Uterus (tissue), 4 donors: ENCODE results near the gene DCT. TPM values are rescaled to one million over a fixed set of nuclear protein-coding genes. Genes with fewer than 3 reads are reported as not detected.

Experiments
- DNase-seq, 2 donors: peaks; one replicate each; pipeline ENCODE4 v3.0.0-alpha.2; 2019 to 2020
- H3K27ac ChIP-seq, 2 donors: fragments of 200-600 bp; sonication (generic); 1 replicate in 1 of 2; 2 replicates in 1 of 2; pipeline ENCODE4 v1.5.1; 2016 to 2018
- H3K27me3 ChIP-seq, 2 donors: fragments of 200-600 bp; sonication (generic); one replicate each; pipeline ENCODE4 v1.5.1; 2018 to 2019; ENCODE audit warnings: control low read depth in 1 of 2
- H3K36me3 ChIP-seq, 2 donors: fragments of 200-600 bp; sonication (generic); one replicate each; pipeline ENCODE4 v1.5.1; 2019; ENCODE audit warnings: control low read depth in 1 of 2
- H3K4me1 ChIP-seq, 2 donors: fragments of 200-600 bp; sonication (generic); one replicate each; pipeline ENCODE4 v1.5.1; 2018 to 2019; ENCODE audit warnings: control low read depth in 1 of 2
- H3K4me3 ChIP-seq, 2 donors: fragments of 200-600 bp; sonication (generic); 1 replicate in 1 of 2; 2 replicates in 1 of 2; pipeline ENCODE4 v1.5.1; 2018 to 2019; ENCODE audit warnings: mild to moderate bottlenecking in 1 of 2
- H3K9me3 ChIP-seq, 2 donors: fragments of 200-600 bp; sonication (generic); one replicate each; pipeline ENCODE4 v1.5.1; 2019; ENCODE audit warnings: control low read depth in 1 of 2
- POLR2A ChIP-seq, 2 donors: fragments of 450-650 bp; IDR thresholded peaks; one replicate each; pipeline ENCODE4 v1.6.1; 2016; ENCODE audit warnings: antibody characterized with exemption in 2 of 2, mild to moderate bottlenecking in 1 of 2, moderate library complexity in 1 of 2
- intact Hi-C: fragments of 100-400 bp; cut with DNase I; formaldehyde crosslinking; loops from one replicate; pipeline ENCODE4 v1.15.1; 2023; ENCODE audit warnings: low total_unique reads
- total RNA-seq, 4 donors: library from RNA; depleted of rRNA in 3 of 4; stranded (reverse); fragments of >200 nt in 3 of 4; gene quantifications; one replicate each; pipeline versions ENCODE4 v1.1.0 to v1.2.4, GENCODE V29; 2014 to 2023
- TF ChIP-seq, protein P1 (sequence below), 4 experiments: fragments of 200-600 bp in 2 of 4; fragments of 450-650 bp in 2 of 4; sonication (generic) in 2 of 4; IDR thresholded peaks; one replicate each; pipeline ENCODE4 v1.5.1; 2016 to 2019; ENCODE audit warnings: antibody characterized with exemption in 4 of 4, mild to moderate bottlenecking in 2 of 4, moderate library complexity in 1 of 4
- donor health status: DM: yes; HTN: yes; CAD: no.

Gene DCT
- total RNA-seq, 4 donors from 2014 or later, result 0.76 to 0.91 (median 0.88) TPM; not detected in 1

GRCh38 chr13:94415500-94416237 lies 63.8 kb downstream of the DCT start:
- Histone ChIP-seq H3K27me3 (no peaks in the 10 kb centered on the region), H3K27ac (no peak overlapping the region), H3K36me3 (no peaks in the 10 kb centered on the region), H3K4me1 (no peaks in the 10 kb centered on the region), H3K9me3 (no peaks in the 10 kb centered on the region), H3K4me3 (no peak overlapping the region)
- intact Hi-C loops, result no loop called here
- TF ChIP-seq, protein P1, sequence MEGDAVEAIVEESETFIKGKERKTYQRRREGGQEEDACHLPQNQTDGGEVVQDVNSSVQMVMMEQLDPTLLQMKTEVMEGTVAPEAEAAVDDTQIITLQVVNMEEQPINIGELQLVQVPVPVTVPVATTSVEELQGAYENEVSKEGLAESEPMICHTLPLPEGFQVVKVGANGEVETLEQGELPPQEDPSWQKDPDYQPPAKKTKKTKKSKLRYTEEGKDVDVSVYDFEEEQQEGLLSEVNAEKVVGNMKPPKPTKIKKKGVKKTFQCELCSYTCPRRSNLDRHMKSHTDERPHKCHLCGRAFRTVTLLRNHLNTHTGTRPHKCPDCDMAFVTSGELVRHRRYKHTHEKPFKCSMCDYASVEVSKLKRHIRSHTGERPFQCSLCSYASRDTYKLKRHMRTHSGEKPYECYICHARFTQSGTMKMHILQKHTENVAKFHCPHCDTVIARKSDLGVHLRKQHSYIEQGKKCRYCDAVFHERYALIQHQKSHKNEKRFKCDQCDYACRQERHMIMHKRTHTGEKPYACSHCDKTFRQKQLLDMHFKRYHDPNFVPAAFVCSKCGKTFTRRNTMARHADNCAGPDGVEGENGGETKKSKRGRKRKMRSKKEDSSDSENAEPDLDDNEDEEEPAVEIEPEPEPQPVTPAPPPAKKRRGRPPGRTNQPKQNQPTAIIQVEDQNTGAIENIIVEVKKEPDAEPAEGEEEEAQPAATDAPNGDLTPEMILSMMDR (IDR thresholded peaks at IDR 0.05), result no peak
- TF ChIP-seq POLR2A (IDR thresholded peaks at IDR 0.05), result no peak
- no peak for DNase-seq

DNA sequence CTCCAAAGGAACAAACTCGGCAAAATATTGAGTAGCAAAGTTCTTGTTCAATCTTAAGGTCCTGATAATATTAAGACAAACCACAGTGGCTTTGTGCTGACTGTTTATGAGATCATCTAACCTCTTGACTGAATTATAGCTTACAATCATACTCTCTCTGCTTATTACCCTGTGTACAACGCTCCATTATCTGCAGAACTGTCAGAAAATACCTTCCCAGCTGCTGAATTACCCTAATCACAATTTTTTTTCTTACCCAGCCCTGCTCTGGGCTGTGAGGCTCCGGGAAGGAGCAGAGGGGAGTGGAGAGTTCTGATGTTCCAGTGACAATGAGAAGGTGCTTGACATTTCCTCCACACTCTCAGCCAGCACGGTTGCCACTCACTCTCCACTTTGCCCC lies 64.8 kb downstream of the DCT start:
- TF ChIP-seq POLR2A (IDR thresholded peaks at IDR 0.05), result no peak
- TF ChIP-seq, protein P1 (IDR thresholded peaks at IDR 0.05), result no peak
- no peak overlapping the region for H3K4me3 ChIP-seq
- DNase-seq, result no peak
- no peaks in the 10 kb centered on the region for H3K27me3 ChIP-seq
- no peaks in the 10 kb centered on the region for H3K36me3 ChIP-seq
- H3K9me3 ChIP-seq, result no peaks in the 10 kb centered on the region
- intact Hi-C loops, result no loop called here
- no peak overlapping the region for H3K27ac ChIP-seq
- no peaks in the 10 kb centered on the region for H3K4me1 ChIP-seq

DNA sequence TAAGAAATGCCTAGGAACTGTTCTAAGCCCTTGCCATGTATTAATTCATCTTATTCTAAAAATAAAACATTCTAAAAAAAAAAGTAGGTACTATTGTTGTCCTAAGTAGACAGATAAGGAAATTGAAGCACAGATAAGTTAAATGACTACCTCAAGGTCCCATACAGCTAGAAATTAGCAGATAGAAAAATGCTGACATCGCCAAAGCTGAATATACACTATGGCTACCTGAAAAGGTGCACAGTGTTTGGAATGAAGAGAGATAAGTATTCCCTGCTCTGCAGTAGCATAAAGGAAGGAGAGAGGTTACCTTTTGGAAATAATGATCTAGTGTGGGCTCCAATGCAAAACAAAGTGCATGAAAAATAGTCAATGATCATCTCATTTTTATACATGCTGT lies 65.3 kb downstream of the DCT start:
- intact Hi-C loops, result no loop called here
- Histone ChIP-seq H3K4me1 (no peaks in the 10 kb centered on the region), H3K9me3 (no peaks in the 10 kb centered on the region), H3K27ac (no peak overlapping the region), H3K27me3 (no peaks in the 10 kb centered on the region), H3K36me3 (no peaks in the 10 kb centered on the region), H3K4me3 (no peak overlapping the region)
- no peak for DNase-seq
- TF ChIP-seq POLR2A (IDR thresholded peaks at IDR 0.05), result no peak
- TF ChIP-seq, protein P1 (IDR thresholded peaks at IDR 0.05), result no peak

DNA sequence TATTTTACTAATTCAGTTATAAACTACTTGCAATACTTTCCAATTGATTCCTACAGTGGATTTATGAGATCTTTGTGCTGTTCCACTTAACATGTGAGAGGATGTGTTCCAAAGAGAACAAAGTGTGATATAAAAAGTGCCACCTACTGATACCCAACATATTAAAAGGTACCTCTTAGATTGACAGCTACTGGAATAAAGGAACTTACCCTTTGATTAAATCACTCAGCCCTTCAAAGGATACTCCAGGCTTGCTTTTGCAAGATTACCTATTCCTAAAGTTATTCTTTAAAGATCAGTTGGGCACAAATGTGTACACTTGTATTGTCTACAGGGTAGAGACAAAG lies 65.9 kb downstream of the DCT start:
- Histone ChIP-seq H3K27me3 (no peaks in the 10 kb centered on the region), H3K4me3 (no peak overlapping the region), H3K27ac (no peak overlapping the region), H3K9me3 (no peaks in the 10 kb centered on the region), H3K36me3 (no peaks in the 10 kb centered on the region), H3K4me1 (no peaks in the 10 kb centered on the region)
- TF ChIP-seq, protein P1 (IDR thresholded peaks at IDR 0.05), result no peak
- no peak for TF ChIP-seq POLR2A (IDR thresholded peaks at IDR 0.05)
- DNase-seq, result no peak
- intact Hi-C loops, result no loop called here

DNA sequence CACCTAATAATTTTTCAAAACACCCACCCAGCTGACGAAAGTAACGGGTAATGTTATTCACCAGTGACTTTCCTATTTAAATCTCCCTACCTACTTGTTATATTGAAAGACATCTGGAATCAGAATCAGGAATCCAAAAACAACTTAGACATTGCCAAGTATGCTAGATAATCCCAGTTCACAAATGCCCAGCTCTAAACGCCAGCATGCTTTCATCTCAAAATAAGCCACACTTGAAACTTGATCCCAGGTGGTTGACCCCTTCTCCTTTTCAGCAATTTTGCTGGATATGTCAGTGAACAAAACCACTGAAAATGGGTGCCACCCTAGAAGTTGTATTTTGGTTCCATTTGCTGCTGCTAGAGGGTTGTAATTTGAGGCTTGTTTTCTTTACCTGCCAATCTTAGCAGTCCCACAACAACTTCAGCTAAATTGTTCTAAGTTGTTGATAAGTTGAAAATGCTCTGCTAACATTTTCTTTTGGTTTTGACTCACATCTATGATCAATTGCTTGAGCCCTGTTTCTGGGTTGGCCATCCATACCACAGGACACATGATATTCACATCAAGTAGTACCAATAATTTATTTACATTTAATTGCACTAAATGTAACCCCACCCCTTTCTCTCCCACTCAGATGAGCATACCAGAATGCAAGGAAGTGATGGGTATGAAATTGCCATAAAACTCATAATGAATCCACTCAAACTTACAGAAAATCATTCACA lies 66.4 kb downstream of the DCT start:
- no peak overlapping the region for H3K4me3 ChIP-seq
- H3K36me3 ChIP-seq, result no peaks in the 10 kb centered on the region
- no peak overlapping the region for H3K27ac ChIP-seq
- no peak for DNase-seq
- intact Hi-C loops, result no loop called here
- no peaks in the 10 kb centered on the region for H3K9me3 ChIP-seq
- no peak for TF ChIP-seq POLR2A (IDR thresholded peaks at IDR 0.05)
- TF ChIP-seq, protein P1 (IDR thresholded peaks at IDR 0.05), result no peak
- H3K27me3 ChIP-seq, result no peaks in the 10 kb centered on the region
- H3K4me1 ChIP-seq, result no peaks in the 10 kb centered on the region
